NCI-H1694 treated with DMSO at 0.1 percent for 48 hours (cell line): ENCODE measurements around the gene MYMX.

Source experiments
- DNase-seq: peaks from one replicate; lab custom pipeline; 2025; lab: John Stamatoyannopoulos, UW

Gene MYMX

GRCh38 chr6:44250718-44251123, 34.0 kb downstream of the MYMX start:
- no peak for DNase-seq

- no peak for DNase-seq
These were observed 35.1 kb downstream of the MYMX start for GRCh38 chr6:44251576-44252524.

GRCh38 chr6:44253307-44254101, 36.8 kb downstream of the MYMX start:
- DNase-seq = no peak

GRCh38 chr6:44254191-44255104, 37.7 kb downstream of the MYMX start:
- DNase-seq = no peak

- DNase-seq = no peak
These were observed 38.5 kb downstream of the MYMX start for GRCh38 chr6:44255105-44255808.

GRCh38 chr6:44255871-44256774, 39.4 kb downstream of the MYMX start:
- DNase-seq = no peak

- no peak for DNase-seq
These were observed 40.0 kb downstream of the MYMX start for GRCh38 chr6:44256775-44257024.

- peak; percentile 32 for DNase-seq
These were observed 40.5 kb downstream of the MYMX start, which contains the start of gene SLC35B2 for GRCh38 chr6:44257025-44257752. TSS of gene SLC35B2 (minus strand) at chr6:44257528. CDS start at chr6:44257410, 118 bp downstream.

- no peak for DNase-seq
These were observed 41.1 kb downstream of the MYMX start for GRCh38 chr6:44257753-44258324.

- no peak for DNase-seq
These were observed 41.7 kb downstream of the MYMX start for GRCh38 chr6:44258325-44258863.

GRCh38 chr6:44258921-44259320, 42.2 kb downstream of the MYMX start:
- no peak for DNase-seq

- DNase-seq = no peak
These were observed 43.3 kb downstream of the MYMX start for GRCh38 chr6:44260011-44260410.

- no peak for DNase-seq
These were observed 43.9 kb downstream of the MYMX start for GRCh38 chr6:44260451-44261297.

GRCh38 chr6:44261581-44261980, 44.9 kb downstream of the MYMX start:
- DNase-seq = no peak

- no peak for DNase-seq
These were observed 46.0 kb downstream of the MYMX start for GRCh38 chr6:44262467-44263353.

- DNase-seq = no peak
These were observed 46.8 kb downstream of the MYMX start for GRCh38 chr6:44263354-44264100.
